ENCODE data around the gene MACIR. TPM values are rescaled to one million over a fixed set of nuclear protein-coding genes. Genes with fewer than 3 reads are reported as not detected.

MACIR gene
- total RNA-seq, 2 experiments from 2014 or later, result 9.4 to 9.8 TPM

- Mint-ChIP-seq H3K4me3 (no peak overlapping the region), H3K27me3 (no peaks in the 10 kb centered on the region), H3K27ac (no peak overlapping the region), H3K4me1 (peaks cover 18% of the 10 kb centered on the region), H3K36me3 (ENCODE audit: low read depth) (peaks cover 9% of the 10 kb centered on the region), H3K9me3 (ENCODE audit: low read depth) (no peaks in the 10 kb centered on the region)
- ChIA-PET CTCF (no interaction called here), POLR2A (no interaction called here)
- ATAC-seq (no peak), DNase-seq (no peak)
- intact Hi-C loops (cut with DNase I, micrococcal nuclease), result no loop called here
These were observed 12.0 kb downstream of the MACIR start for GRCh38 chr5:103270581-103270980.

DNA sequence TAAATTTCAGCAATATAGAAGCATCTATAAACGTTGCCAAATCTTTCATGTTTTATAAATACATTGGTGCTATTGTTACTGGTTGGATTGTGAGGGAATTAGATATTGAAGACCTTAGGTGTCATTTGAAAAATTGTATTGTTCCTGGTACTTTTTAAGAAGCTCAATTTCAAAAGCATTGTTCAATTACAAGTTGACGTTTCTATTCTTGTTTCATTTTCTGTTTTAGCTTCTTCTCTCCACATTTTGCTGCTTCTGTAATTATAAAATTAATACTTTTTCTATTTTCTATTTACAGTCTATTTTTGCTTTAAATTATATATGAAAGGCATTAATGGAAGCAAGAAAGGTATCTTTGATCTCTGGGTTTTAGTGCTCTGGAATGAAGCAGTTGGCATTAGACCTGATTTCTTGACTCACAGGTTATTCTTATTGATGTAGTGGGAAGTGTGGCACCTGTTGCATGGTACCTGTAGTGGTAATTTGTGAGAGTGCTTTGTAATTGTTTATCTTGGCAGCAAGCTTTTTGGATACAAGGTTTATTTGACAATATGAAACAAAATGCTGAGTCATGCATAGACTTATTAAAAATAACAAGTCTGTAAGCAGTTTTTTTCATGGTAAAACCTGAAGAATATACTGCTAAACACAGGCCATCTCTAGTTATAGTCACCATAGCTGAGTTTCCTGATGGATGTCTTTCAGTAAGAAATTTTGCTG lies 13.2 kb downstream of the MACIR start:
- CTCF ChIA-PET, result interaction anchor here (0.5 to 2.2 kb wide), 6 partner anchors 10 to 1281 kb away, joined by 3 to 7 read pairs (median 3); no protein-coding TSS in a partner anchor
- no peak for DNase-seq
- POLR2A ChIA-PET, result interaction anchor here (0.5 kb wide), 1 partner anchor 12 kb away, joined by 3 read pairs; no protein-coding TSS in a partner anchor
- H3K27me3 Mint-ChIP-seq, result no peaks in the 10 kb centered on the region
- H3K4me1 Mint-ChIP-seq, result peaks cover 18% of the 10 kb centered on the region
- peaks cover 14% of the 10 kb centered on the region for H3K36me3 Mint-ChIP-seq (ENCODE audit: low read depth)
- H3K9me3 Mint-ChIP-seq (ENCODE audit: low read depth), result no peaks in the 10 kb centered on the region
- no peak for ATAC-seq
- no peak overlapping the region for H3K4me3 Mint-ChIP-seq
- intact Hi-C loops (cut with DNase I, micrococcal nuclease), result no loop called here
- H3K27ac Mint-ChIP-seq, result no peak overlapping the region

DNA sequence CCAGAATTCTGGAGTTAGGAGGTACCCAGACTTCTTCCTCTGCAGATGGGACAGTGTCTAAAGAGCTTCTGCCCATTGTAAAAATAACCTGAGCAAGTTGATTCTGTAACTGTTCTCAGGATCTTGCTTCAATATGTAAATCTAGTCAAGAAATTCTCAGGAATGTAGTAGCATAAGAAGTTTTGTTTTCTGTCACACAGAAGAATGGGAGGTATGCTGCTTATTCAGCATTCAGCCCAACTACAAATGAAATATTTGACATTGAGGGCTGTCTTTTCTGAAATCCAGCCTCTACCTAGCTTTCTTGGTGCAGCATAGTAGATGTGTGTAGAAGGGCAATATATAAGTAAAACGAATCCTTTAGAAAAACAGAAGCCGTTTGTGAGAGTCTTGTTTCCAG lies 13.8 kb downstream of the MACIR start:
- Mint-ChIP-seq H3K27me3 (no peaks in the 10 kb centered on the region), H3K27ac (no peak overlapping the region), H3K4me3 (no peak overlapping the region), H3K9me3 (ENCODE audit: low read depth) (no peaks in the 10 kb centered on the region), H3K4me1 (peaks cover 18% of the 10 kb centered on the region), H3K36me3 (ENCODE audit: low read depth) (peaks cover 12% of the 10 kb centered on the region)
- ChIA-PET POLR2A (no interaction called here), CTCF (interaction anchor here (0.9 to 2.2 kb wide), 4 partner anchors 9 to 86 kb away, joined by 3 to 7 read pairs (median 4); no protein-coding TSS in a partner anchor)
- ATAC-seq (no peak), DNase-seq (no peak)
- intact Hi-C loops (cut with DNase I, micrococcal nuclease), result no loop called here

DNA sequence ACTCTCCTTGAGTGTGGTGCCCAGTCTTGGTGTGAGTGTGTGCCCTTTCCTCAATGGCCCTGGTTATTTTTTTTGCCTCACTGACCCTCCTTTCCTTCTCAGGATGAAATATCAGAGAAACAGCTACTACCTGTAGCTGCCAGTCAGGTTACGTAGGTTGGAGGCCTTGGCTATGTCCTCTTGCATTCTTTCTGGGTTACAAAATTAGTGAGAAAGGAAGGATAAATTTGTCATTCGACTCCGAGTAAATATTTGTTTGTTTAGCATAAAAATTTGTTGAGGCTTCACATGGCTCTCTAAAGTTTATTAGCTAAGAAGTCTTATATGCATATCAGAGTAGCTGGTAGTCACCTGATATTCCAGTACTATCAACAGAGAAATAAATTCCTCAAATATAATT lies 15.4 kb downstream of the MACIR start:
- Mint-ChIP-seq H3K4me3 (no peak overlapping the region), H3K9me3 (ENCODE audit: low read depth) (no peaks in the 10 kb centered on the region), H3K36me3 (ENCODE audit: low read depth) (peaks cover 8% of the 10 kb centered on the region), H3K27ac (no peak overlapping the region), H3K4me1 (peaks cover 18% of the 10 kb centered on the region), H3K27me3 (no peaks in the 10 kb centered on the region)
- ChIA-PET CTCF (interaction anchor here (1.4 kb wide), 1 partner anchor 42 kb away, joined by 4 read pairs; no protein-coding TSS in a partner anchor), POLR2A (no interaction called here)
- no peak for DNase-seq
- ATAC-seq, result no peak
- intact Hi-C loops (cut with DNase I, micrococcal nuclease), result no loop called here

DNA sequence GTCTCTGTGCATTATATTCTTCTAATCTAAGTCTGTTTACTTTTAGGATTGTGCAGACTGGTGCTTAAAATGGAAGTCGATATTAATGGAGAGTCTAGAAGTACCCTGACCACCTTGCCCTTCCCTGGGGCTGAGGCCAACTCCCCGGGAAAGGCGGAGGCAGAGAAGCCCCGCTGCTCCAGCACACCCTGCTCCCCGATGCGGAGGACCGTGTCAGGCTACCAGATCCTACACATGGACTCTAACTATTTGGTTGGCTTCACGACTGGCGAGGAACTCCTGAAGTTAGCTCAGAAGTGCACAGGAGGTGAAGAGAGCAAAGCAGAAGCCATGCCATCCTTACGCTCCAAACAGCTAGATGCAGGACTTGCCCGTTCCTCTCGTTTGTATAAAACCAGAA lies 17.3 kb downstream of the MACIR start:
- Mint-ChIP-seq H3K27ac (no peak overlapping the region), H3K9me3 (ENCODE audit: low read depth) (no peaks in the 10 kb centered on the region), H3K27me3 (no peaks in the 10 kb centered on the region), H3K36me3 (ENCODE audit: low read depth) (peaks cover 12% of the 10 kb centered on the region), H3K4me3 (no peak overlapping the region), H3K4me1 (peaks cover 8% of the 10 kb centered on the region)
- ATAC-seq, result no peak
- intact Hi-C loops (cut with DNase I, micrococcal nuclease), result no loop called here
- ChIA-PET CTCF (interaction anchor here (1.0 kb wide), 1 partner anchor 200 kb away, joined by 4 read pairs; no protein-coding TSS in a partner anchor), POLR2A (no interaction called here)
- DNase-seq, result no peak

DNA sequence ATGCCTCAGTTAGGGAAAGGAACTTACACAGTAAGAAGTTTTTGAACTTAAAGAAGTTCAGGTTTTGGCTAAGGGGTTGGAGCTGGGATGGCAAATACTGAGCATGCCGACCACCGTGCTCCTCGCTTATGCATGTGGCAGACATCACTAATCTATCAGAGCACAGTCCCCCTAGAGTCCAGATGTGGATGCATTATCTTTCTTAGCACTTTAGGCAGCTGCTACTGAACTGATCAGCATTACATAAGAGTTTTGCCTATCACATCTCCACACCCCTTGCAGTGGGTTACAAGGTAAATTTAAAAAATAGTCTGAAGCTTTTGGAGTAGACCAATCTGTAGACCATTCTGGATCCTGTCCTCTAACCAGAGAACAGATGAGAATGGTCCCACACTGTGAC lies 22.4 kb downstream of the MACIR start:
- H3K27me3 Mint-ChIP-seq, result no peaks in the 10 kb centered on the region
- H3K4me1 Mint-ChIP-seq, result no peaks in the 10 kb centered on the region
- peaks cover 9% of the 10 kb centered on the region for H3K36me3 Mint-ChIP-seq (ENCODE audit: low read depth)
- no peaks in the 10 kb centered on the region for H3K9me3 Mint-ChIP-seq (ENCODE audit: low read depth)
- DNase-seq, result no peak
- POLR2A ChIA-PET, result no interaction called here
- H3K27ac Mint-ChIP-seq, result no peak overlapping the region
- no peak for ATAC-seq
- CTCF ChIA-PET, result interaction anchor here (0.6 to 1.7 kb wide), 3 partner anchors 57 to 195 kb away, joined by 3 read pairs; no protein-coding TSS in a partner anchor
- no peak overlapping the region for H3K4me3 Mint-ChIP-seq
- intact Hi-C loops (cut with DNase I, micrococcal nuclease), result no loop called here

DNA sequence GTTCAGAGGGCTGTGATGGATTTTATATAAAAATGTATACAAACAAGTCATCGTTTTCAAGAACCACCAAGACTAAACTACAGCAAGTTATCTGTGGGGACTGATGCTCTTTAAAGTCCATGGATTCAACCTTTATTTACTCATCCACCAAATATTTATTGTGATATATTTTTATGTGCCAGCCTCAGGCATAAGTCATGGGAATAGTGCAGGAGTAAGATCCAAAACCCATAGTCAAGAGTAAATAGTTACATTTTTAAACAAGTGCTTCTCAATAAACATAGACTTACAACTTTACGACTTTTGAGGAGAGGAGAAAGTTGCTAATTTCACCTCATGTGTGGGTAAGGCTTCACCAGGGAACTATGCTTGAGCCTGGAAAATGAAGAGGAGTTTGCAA lies 24.6 kb downstream of the MACIR start:
- DNase-seq, result no peak
- intact Hi-C loops (cut with DNase I, micrococcal nuclease), result no loop called here
- H3K36me3 Mint-ChIP-seq (ENCODE audit: low read depth), result peaks cover 4% of the 10 kb centered on the region
- no peaks in the 10 kb centered on the region for H3K4me1 Mint-ChIP-seq
- no peak overlapping the region for H3K27ac Mint-ChIP-seq
- no peak for ATAC-seq
- H3K4me3 Mint-ChIP-seq, result no peak overlapping the region
- ChIA-PET CTCF (interaction anchor here (0.6 kb wide), 1 partner anchor 11 kb away, joined by 4 read pairs; no protein-coding TSS in a partner anchor), POLR2A (no interaction called here)
- H3K27me3 Mint-ChIP-seq, result no peaks in the 10 kb centered on the region
- no peaks in the 10 kb centered on the region for H3K9me3 Mint-ChIP-seq (ENCODE audit: low read depth)

DNA sequence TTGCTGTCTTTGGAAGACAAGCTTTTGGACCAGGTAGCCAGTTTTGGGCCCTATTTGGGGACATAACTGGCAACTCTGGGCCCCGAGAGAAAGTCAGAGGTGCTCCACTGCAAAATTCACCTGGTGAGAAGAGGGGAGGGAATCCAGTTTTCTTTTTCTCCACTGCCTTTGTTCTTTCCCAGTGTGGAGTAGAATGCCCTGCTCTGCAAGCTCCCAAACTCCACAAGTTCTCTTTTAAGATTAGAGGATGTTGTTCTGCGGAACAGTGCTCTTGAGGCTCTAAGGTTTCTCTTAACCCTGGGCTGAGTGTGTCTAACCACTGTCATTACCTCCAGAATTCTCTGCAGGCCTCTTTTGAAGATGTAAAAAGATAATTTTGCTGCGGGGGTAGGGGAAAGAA lies 25.3 kb downstream of the MACIR start:
- POLR2A ChIA-PET, result no interaction called here
- no peaks in the 10 kb centered on the region for H3K27me3 Mint-ChIP-seq
- CTCF ChIA-PET, result no interaction called here
- H3K4me1 Mint-ChIP-seq, result no peaks in the 10 kb centered on the region
- no peak overlapping the region for H3K27ac Mint-ChIP-seq
- ATAC-seq (no peak), DNase-seq (no peak)
- H3K9me3 Mint-ChIP-seq (ENCODE audit: low read depth), result no peaks in the 10 kb centered on the region
- no peak overlapping the region for H3K4me3 Mint-ChIP-seq
- H3K36me3 Mint-ChIP-seq (ENCODE audit: low read depth), result peaks cover 4% of the 10 kb centered on the region
- intact Hi-C loops (cut with DNase I, micrococcal nuclease), result no loop called here

DNA sequence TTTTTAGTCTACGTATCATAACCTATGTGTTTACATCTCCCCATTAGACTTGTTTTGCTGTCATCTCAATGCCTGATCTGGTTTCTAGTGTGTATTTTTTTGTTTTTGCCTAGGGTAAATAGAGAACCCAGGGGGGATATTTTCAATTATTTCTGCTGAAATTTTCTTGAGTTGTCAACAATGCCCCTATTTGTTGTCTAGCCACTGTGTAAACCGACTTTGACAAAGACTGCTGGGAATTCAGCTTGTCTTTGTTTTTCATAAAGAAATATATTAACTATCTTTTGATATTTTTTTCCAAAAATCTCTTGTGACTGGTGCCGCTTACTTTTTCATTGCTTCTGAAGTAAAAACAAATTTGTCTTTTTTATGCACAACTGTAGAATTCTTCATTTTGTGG lies 28.1 kb downstream of the MACIR start:
- DNase-seq (no peak), ATAC-seq (no peak)
- Mint-ChIP-seq H3K4me1 (no peaks in the 10 kb centered on the region), H3K9me3 (ENCODE audit: low read depth) (no peaks in the 10 kb centered on the region), H3K36me3 (ENCODE audit: low read depth) (no peaks in the 10 kb centered on the region), H3K27ac (no peak overlapping the region), H3K27me3 (no peaks in the 10 kb centered on the region), H3K4me3 (no peak overlapping the region)
- intact Hi-C loops (cut with DNase I, micrococcal nuclease), result no loop called here
- ChIA-PET POLR2A (no interaction called here), CTCF (no interaction called here)

DNA sequence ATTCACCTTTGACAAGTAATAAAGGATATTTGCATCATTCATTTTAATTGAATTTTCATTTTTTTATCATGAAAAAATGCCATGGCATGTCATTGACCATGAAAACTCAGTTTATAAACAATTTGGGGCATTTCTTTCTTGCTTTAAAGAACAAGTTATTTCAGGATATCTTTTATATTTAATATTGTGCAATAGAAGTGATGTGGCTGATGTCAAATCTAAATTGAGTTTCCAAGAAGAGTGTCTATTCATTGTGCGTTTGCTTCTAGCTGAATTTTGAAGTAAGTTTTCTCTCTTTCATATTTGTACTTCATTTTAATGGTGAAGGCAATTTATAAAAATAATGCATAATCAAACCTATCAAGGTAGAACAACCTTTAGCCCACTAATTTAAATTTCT lies 30.5 kb downstream of the MACIR start:
- ATAC-seq (no peak), DNase-seq (no peak)
- ChIA-PET POLR2A (no interaction called here), CTCF (no interaction called here)
- Mint-ChIP-seq H3K4me1 (no peaks in the 10 kb centered on the region), H3K27ac (no peak overlapping the region), H3K36me3 (ENCODE audit: low read depth) (no peaks in the 10 kb centered on the region), H3K27me3 (no peaks in the 10 kb centered on the region), H3K9me3 (ENCODE audit: low read depth) (no peaks in the 10 kb centered on the region), H3K4me3 (no peak overlapping the region)
- intact Hi-C loops (cut with DNase I, micrococcal nuclease), result no loop called here

DNA sequence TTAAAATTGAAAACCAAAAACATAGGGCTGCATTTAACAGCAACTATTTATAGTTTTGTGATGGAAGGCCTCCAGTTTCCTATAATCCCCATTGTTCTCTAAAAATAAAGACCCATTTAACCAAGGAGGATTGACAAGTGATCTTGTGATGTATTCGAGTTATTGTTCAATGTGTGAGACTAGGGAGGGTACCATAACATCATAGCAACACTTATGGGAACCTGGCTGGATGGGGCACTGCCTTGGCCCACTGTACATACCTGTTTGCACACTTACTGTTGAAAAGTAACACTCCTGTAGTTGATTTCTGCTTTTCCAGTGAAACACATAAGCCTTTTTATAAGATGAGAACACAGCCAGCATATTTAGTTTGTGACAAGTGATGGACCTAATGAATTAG lies 32.3 kb downstream of the MACIR start:
- CTCF ChIA-PET, result no interaction called here
- Mint-ChIP-seq H3K27ac (no peak overlapping the region), H3K4me3 (no peak overlapping the region), H3K36me3 (ENCODE audit: low read depth) (no peaks in the 10 kb centered on the region), H3K4me1 (no peaks in the 10 kb centered on the region), H3K27me3 (no peaks in the 10 kb centered on the region), H3K9me3 (ENCODE audit: low read depth) (no peaks in the 10 kb centered on the region)
- ATAC-seq (no peak), DNase-seq (no peak)
- intact Hi-C loops (cut with DNase I, micrococcal nuclease), result no loop called here
- POLR2A ChIA-PET, result no interaction called here

GRCh38 chr5:103291606-103292005 lies 33.0 kb downstream of the MACIR start:
- no peaks in the 10 kb centered on the region for H3K27me3 Mint-ChIP-seq
- POLR2A ChIA-PET, result no interaction called here

More at GRCh38 chr5:103291606-103292005, 33.0 kb downstream of the MACIR start:
- H3K4me1 Mint-ChIP-seq, result no peaks in the 10 kb centered on the region
- no peak overlapping the region for H3K4me3 Mint-ChIP-seq
- H3K27ac Mint-ChIP-seq, result no peak overlapping the region
- DNase-seq (no peak), ATAC-seq (no peak)
- CTCF ChIA-PET, result no interaction called here
- H3K36me3 Mint-ChIP-seq (ENCODE audit: low read depth), result no peaks in the 10 kb centered on the region
- intact Hi-C loops (cut with DNase I, micrococcal nuclease), result no loop called here
- H3K9me3 Mint-ChIP-seq (ENCODE audit: low read depth), result no peaks in the 10 kb centered on the region

All from activated CD4-positive, alpha-beta T cell treated with anti-CD3 and anti-CD28 coated beads for 36 hours (primary cell).